ENCODE measurements around the gene B3GALT6. TPM values are rescaled to one million over a fixed set of nuclear protein-coding genes. Genes with fewer than 3 reads are reported as not detected.

Gene B3GALT6
- total and polyA plus RNA-seq, 8 donors = 6.2 to 13.4 (median 8.8) TPM

- peaks cover 0 to 25% (median 0%) of the 10 kb centered on the region in 3 donors for H3K36me3 ChIP-seq
- H3K4me1 ChIP-seq = no peaks in the 10 kb centered on the region
- WGBS, 2 donors = 51 to 67% methylated on average over 11 of the region's 11 CpGs
- intact Hi-C loops (cut with DNase I) = no loop called here
- ATAC-seq = peak in 1 of 4 donors; percentile 44
- H3K4me3 ChIP-seq = no peak overlapping the region
- H3K27me3 ChIP-seq = no peaks in the 10 kb centered on the region
- H3K9me3 ChIP-seq = no peaks in the 10 kb centered on the region
- DNase-seq = peak in 2 of 6 donors; percentile 15 to 37
- no peak overlapping the region for H3K27ac ChIP-seq
- no peak for FAIRE-seq
- no peak for TF ChIP-seq CTCF (IDR thresholded peaks at IDR 0.05)
These were observed 16.9 kb upstream of the B3GALT6 start for GRCh38 chr1:1215080-1215676.

DNA sequence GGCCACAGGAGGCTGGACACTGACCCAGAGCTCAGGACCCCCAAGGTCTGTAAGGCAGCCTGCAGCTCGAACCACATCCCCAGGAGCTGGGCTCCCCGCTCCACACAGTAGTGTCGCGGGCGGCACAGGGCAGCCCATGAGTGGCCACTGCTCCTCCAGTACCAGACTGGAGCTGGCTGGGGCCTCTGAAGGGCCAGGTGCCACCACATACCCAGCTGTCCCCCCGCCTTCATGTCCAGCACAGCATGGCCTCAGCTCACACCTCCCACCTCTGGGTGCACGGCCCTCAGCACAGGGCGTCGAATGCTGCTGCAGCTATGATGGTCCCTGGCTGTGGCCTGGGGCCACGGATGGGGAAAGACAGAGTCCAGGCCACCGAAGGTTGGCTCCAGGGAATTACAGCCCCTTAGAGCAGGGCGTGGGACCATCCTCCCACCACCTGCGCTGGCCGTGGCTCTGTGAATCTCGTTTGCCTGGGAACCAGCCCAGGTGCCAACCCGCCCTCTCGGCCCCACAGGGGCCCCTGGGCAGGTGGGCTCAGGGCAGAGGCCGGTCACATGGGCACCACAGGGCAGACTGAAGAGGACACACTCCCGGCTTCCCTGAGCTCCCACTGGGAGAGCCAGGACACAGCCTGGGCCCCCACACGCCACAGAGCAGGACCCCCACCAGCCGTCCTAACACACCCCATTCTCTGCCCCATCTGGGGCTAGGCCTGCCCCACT, 16.0 kb upstream of the B3GALT6 start:
- intact Hi-C loops (cut with DNase I) = no loop called here
- ATAC-seq (no peak), DNase-seq (peak in 1 of 6 donors; percentile 59), FAIRE-seq (no peak)
- Histone ChIP-seq H3K27me3 (no peaks in the 10 kb centered on the region), H3K4me3 (no peak overlapping the region), H3K36me3 (peaks cover 0 to 31% (median 0%) of the 10 kb centered on the region in 3 donors), H3K27ac (no peak overlapping the region), H3K9me3 (no peaks in the 10 kb centered on the region), H3K4me1 (no peaks in the 10 kb centered on the region)
- 80 to 83% methylated on average over 21 of the region's 21 CpGs for WGBS, 2 donors
- TF ChIP-seq CTCF (IDR thresholded peaks at IDR 0.05) = no peak

DNA sequence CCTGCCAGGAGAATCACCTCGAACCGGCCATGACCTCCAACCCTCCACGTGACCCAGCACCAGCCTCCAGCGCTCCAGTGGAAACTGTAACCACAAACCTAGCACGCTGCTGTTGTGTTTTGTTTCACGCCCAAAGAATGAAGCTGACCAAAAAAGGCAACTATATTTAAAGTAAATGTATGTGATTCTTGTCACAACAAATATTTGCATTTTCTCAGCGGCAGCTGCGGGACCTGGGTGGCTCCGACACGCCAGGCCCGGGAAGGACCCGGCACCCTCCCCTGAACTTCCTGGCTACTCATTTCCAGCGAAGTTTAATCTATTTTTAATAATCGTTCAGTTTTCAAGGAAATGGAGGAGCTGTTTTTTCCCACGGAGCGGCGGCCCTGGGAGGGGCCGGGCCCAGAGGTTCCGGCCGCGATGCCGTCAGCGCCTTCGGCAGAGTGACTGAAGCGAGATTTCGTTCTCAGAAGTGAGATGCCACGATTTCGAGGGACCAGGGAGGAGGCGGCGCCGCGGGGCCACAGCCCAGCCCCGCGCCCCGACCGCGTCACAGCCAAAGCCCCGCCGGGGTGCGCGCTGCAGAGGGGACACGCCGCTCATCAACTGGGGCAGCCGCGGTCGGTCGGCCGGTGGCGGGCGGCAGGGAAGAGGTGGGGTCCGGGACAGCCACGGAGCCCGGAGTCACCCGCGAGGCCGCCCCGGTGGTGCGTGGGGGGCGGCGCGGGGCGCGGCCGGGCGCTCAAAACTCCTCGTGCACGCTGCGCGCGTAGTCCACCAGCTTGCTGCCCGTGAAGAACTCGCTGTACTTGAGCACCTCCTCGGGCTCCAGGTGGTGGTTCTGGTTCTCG, 15.0 kb upstream of the B3GALT6 start:
- 93% methylated on average over 68 to 74 of the region's 74 CpGs for WGBS, 2 donors
- TF ChIP-seq CTCF (IDR thresholded peaks at IDR 0.05) = no peak
- Histone ChIP-seq H3K4me3 (no peak overlapping the region), H3K27me3 (no peaks in the 10 kb centered on the region), H3K36me3 (peaks cover 0 to 32% (median 3%) of the 10 kb centered on the region in 3 donors), H3K4me1 (no peaks in the 10 kb centered on the region), H3K27ac (no peak overlapping the region), H3K9me3 (no peaks in the 10 kb centered on the region)
- ATAC-seq (no peak), DNase-seq (peak in 1 of 6 donors; percentile 21), FAIRE-seq (no peak)
- intact Hi-C loops (cut with DNase I) = no loop called here

DNA sequence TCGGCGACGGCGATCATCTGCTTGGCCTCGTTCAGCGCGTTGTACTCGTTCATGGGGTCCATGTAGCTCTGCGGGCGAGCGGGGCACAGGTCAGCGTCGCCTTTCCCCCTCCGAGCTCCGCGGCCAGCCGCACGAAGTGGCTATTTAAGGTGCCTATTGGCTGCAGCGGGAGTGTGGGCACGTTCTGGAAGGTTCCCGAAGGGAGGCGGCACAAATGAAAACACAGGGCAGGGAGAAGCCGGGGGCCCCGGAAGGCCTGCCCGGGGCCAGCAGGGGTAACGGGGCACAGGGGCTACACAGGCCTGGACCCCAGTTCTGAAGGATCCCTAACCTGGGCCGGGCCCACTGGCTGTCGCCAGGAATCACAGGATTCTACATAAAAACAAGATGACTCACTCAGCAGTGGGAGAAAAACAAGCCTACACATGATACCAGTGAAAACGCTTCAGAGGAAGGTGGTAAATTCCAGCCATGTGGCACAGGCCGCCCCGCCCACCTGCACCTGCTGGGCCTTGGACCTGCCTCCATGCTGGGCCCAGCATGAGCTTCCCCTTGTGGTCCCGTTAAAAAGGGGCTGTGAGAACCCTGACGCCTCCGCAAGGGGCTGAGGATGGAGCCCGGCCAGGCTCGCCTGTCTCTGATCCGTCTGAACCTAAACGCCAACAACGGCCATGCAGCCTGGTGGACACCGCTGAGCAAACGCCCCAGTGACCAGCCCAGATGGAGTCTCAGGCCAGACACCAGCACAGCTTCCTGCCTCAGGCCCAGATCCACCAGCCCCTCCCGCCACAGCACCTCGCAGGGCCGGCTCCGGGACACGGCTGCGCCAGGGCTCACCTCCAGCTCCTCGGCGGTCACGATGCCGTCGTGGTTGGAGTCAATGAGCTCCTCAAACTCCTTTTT, 14.2 kb upstream of the B3GALT6 start:
- FAIRE-seq (no peak), DNase-seq (no peak), ATAC-seq (peak in 1 of 4 donors; percentile 20)
- intact Hi-C loops (cut with DNase I) = no loop called here
- Histone ChIP-seq H3K9me3 (no peaks in the 10 kb centered on the region), H3K36me3 (peaks cover 0 to 41% (median 10%) of the 10 kb centered on the region in 3 donors), H3K27ac (no peak overlapping the region), H3K27me3 (no peaks in the 10 kb centered on the region), H3K4me1 (no peaks in the 10 kb centered on the region), H3K4me3 (no peak overlapping the region)
- 92 to 94% methylated on average over 52 of the region's 52 CpGs for WGBS, 2 donors
- no peak for TF ChIP-seq CTCF (IDR thresholded peaks at IDR 0.05)

Data from pancreas (tissue), 10 donors.